Measurements from ENCODE around the gene SUPT3H.

Gene SUPT3H

GRCh38 chr6:44983467-44984365, 394.0 kb downstream of the SUPT3H start:
- Histone ChIP-seq H3K4me1 (ENCODE audit: control insufficient read depth in 2 of 2, insufficient read depth in 2 of 2, low read length in 2 of 2) (no peaks in the 10 kb centered on the region), H3K4me3 (ENCODE audit: low read length in 2 of 2) (no peak overlapping the region), H3K9ac (ENCODE audit: low read depth in 1 of 2, low read length in 2 of 2) (no peak overlapping the region), H3K27ac (ENCODE audit: low read depth in 2 of 2, low read length in 2 of 2) (no peak overlapping the region), H3K9me3 (ENCODE audit: control insufficient read depth in 2 of 2, low read length in 2 of 2) (no peaks in the 10 kb centered on the region), H3K36me3 (ENCODE audit: control insufficient read depth in 2 of 2, insufficient read depth in 2 of 2, low read length in 2 of 2) (no peaks in the 10 kb centered on the region), H3K27me3 (ENCODE audit: control insufficient read depth in 2 of 2, insufficient read depth in 2 of 2, low read length in 2 of 2) (no peaks in the 10 kb centered on the region)

- no peak overlapping the region for H3K9ac ChIP-seq (ENCODE audit: low read depth in 1 of 2, low read length in 2 of 2)
- no peaks in the 10 kb centered on the region for H3K27me3 ChIP-seq (ENCODE audit: control insufficient read depth in 2 of 2, insufficient read depth in 2 of 2, low read length in 2 of 2)
- H3K4me3 ChIP-seq (ENCODE audit: low read length in 2 of 2): no peak overlapping the region
- H3K4me1 ChIP-seq (ENCODE audit: control insufficient read depth in 2 of 2, insufficient read depth in 2 of 2, low read length in 2 of 2): no peaks in the 10 kb centered on the region
- no peaks in the 10 kb centered on the region for H3K9me3 ChIP-seq (ENCODE audit: control insufficient read depth in 2 of 2, low read length in 2 of 2)
- H3K27ac ChIP-seq (ENCODE audit: low read depth in 2 of 2, low read length in 2 of 2): no peak overlapping the region
- no peaks in the 10 kb centered on the region for H3K36me3 ChIP-seq (ENCODE audit: control insufficient read depth in 2 of 2, insufficient read depth in 2 of 2, low read length in 2 of 2)
Observed at GRCh38 chr6:44980841-44981240, 396.9 kb downstream of the SUPT3H start.

- Histone ChIP-seq H3K4me3 (ENCODE audit: low read length in 2 of 2) (no peak overlapping the region), H3K4me1 (ENCODE audit: control insufficient read depth in 2 of 2, insufficient read depth in 2 of 2, low read length in 2 of 2) (no peaks in the 10 kb centered on the region), H3K36me3 (ENCODE audit: control insufficient read depth in 2 of 2, insufficient read depth in 2 of 2, low read length in 2 of 2) (no peaks in the 10 kb centered on the region), H3K27ac (ENCODE audit: low read depth in 2 of 2, low read length in 2 of 2) (peak overlapping the region in 1 of 2 donors; percentile 34), H3K9me3 (ENCODE audit: control insufficient read depth in 2 of 2, low read length in 2 of 2) (peaks cover 0 to 3% of the 10 kb centered on the region in 2 donors), H3K27me3 (ENCODE audit: control insufficient read depth in 2 of 2, insufficient read depth in 2 of 2, low read length in 2 of 2) (no peaks in the 10 kb centered on the region), H3K9ac (ENCODE audit: low read depth in 1 of 2, low read length in 2 of 2) (no peak overlapping the region)
Observed at GRCh38 chr6:44976677-44977641, 400.8 kb downstream of the SUPT3H start.

- Histone ChIP-seq H3K4me1 (ENCODE audit: control insufficient read depth in 2 of 2, insufficient read depth in 2 of 2, low read length in 2 of 2) (no peaks in the 10 kb centered on the region), H3K36me3 (ENCODE audit: control insufficient read depth in 2 of 2, insufficient read depth in 2 of 2, low read length in 2 of 2) (no peaks in the 10 kb centered on the region), H3K27ac (ENCODE audit: low read depth in 2 of 2, low read length in 2 of 2) (no peak overlapping the region), H3K9ac (ENCODE audit: low read depth in 1 of 2, low read length in 2 of 2) (no peak overlapping the region), H3K9me3 (ENCODE audit: control insufficient read depth in 2 of 2, low read length in 2 of 2) (peaks cover 0 to 3% of the 10 kb centered on the region in 2 donors), H3K4me3 (ENCODE audit: low read length in 2 of 2) (no peak overlapping the region), H3K27me3 (ENCODE audit: control insufficient read depth in 2 of 2, insufficient read depth in 2 of 2, low read length in 2 of 2) (no peaks in the 10 kb centered on the region)
Observed at GRCh38 chr6:44974511-44974910, 403.2 kb downstream of the SUPT3H start.

- Histone ChIP-seq H3K36me3 (ENCODE audit: control insufficient read depth in 2 of 2, insufficient read depth in 2 of 2, low read length in 2 of 2) (no peaks in the 10 kb centered on the region), H3K9me3 (ENCODE audit: control insufficient read depth in 2 of 2, low read length in 2 of 2) (peaks cover 0 to 3% of the 10 kb centered on the region in 2 donors), H3K4me1 (ENCODE audit: control insufficient read depth in 2 of 2, insufficient read depth in 2 of 2, low read length in 2 of 2) (no peaks in the 10 kb centered on the region), H3K27me3 (ENCODE audit: control insufficient read depth in 2 of 2, insufficient read depth in 2 of 2, low read length in 2 of 2) (no peaks in the 10 kb centered on the region), H3K4me3 (ENCODE audit: low read length in 2 of 2) (no peak overlapping the region), H3K9ac (ENCODE audit: low read depth in 1 of 2, low read length in 2 of 2) (no peak overlapping the region), H3K27ac (ENCODE audit: low read depth in 2 of 2, low read length in 2 of 2) (no peak overlapping the region)
Observed at GRCh38 chr6:44972709-44973108, 405.0 kb downstream of the SUPT3H start.

- Histone ChIP-seq H3K9me3 (ENCODE audit: control insufficient read depth in 2 of 2, low read length in 2 of 2) (peaks cover 0 to 3% of the 10 kb centered on the region in 2 donors), H3K4me1 (ENCODE audit: control insufficient read depth in 2 of 2, insufficient read depth in 2 of 2, low read length in 2 of 2) (no peaks in the 10 kb centered on the region), H3K9ac (ENCODE audit: low read depth in 1 of 2, low read length in 2 of 2) (no peak overlapping the region), H3K4me3 (ENCODE audit: low read length in 2 of 2) (no peak overlapping the region), H3K27ac (ENCODE audit: low read depth in 2 of 2, low read length in 2 of 2) (no peak overlapping the region), H3K27me3 (ENCODE audit: control insufficient read depth in 2 of 2, insufficient read depth in 2 of 2, low read length in 2 of 2) (no peaks in the 10 kb centered on the region), H3K36me3 (ENCODE audit: control insufficient read depth in 2 of 2, insufficient read depth in 2 of 2, low read length in 2 of 2) (no peaks in the 10 kb centered on the region)
Observed at GRCh38 chr6:44969446-44970185, 408.1 kb downstream of the SUPT3H start.

- Histone ChIP-seq H3K4me1 (ENCODE audit: control insufficient read depth in 2 of 2, insufficient read depth in 2 of 2, low read length in 2 of 2) (no peaks in the 10 kb centered on the region), H3K9ac (ENCODE audit: low read depth in 1 of 2, low read length in 2 of 2) (no peak overlapping the region), H3K4me3 (ENCODE audit: low read length in 2 of 2) (no peak overlapping the region), H3K36me3 (ENCODE audit: control insufficient read depth in 2 of 2, insufficient read depth in 2 of 2, low read length in 2 of 2) (no peaks in the 10 kb centered on the region), H3K27me3 (ENCODE audit: control insufficient read depth in 2 of 2, insufficient read depth in 2 of 2, low read length in 2 of 2) (no peaks in the 10 kb centered on the region), H3K9me3 (ENCODE audit: control insufficient read depth in 2 of 2, low read length in 2 of 2) (no peaks in the 10 kb centered on the region), H3K27ac (ENCODE audit: low read depth in 2 of 2, low read length in 2 of 2) (no peak overlapping the region)
Observed at GRCh38 chr6:44967481-44967880, 410.3 kb downstream of the SUPT3H start.

GRCh38 chr6:44966449-44967092, 411.2 kb downstream of the SUPT3H start:
- no peak overlapping the region for H3K4me3 ChIP-seq (ENCODE audit: low read length in 2 of 2)
- no peaks in the 10 kb centered on the region for H3K27me3 ChIP-seq (ENCODE audit: control insufficient read depth in 2 of 2, insufficient read depth in 2 of 2, low read length in 2 of 2)
- no peak overlapping the region for H3K27ac ChIP-seq (ENCODE audit: low read depth in 2 of 2, low read length in 2 of 2)
- no peak overlapping the region for H3K9ac ChIP-seq (ENCODE audit: low read depth in 1 of 2, low read length in 2 of 2)
- no peaks in the 10 kb centered on the region for H3K36me3 ChIP-seq (ENCODE audit: control insufficient read depth in 2 of 2, insufficient read depth in 2 of 2, low read length in 2 of 2)
- H3K9me3 ChIP-seq (ENCODE audit: control insufficient read depth in 2 of 2, low read length in 2 of 2): no peaks in the 10 kb centered on the region
- no peaks in the 10 kb centered on the region for H3K4me1 ChIP-seq (ENCODE audit: control insufficient read depth in 2 of 2, insufficient read depth in 2 of 2, low read length in 2 of 2)

GRCh38 chr6:44965708-44966107, 412.0 kb downstream of the SUPT3H start:
- no peak overlapping the region for H3K4me3 ChIP-seq (ENCODE audit: low read length in 2 of 2)
- no peak overlapping the region for H3K27ac ChIP-seq (ENCODE audit: low read depth in 2 of 2, low read length in 2 of 2)
- no peaks in the 10 kb centered on the region for H3K4me1 ChIP-seq (ENCODE audit: control insufficient read depth in 2 of 2, insufficient read depth in 2 of 2, low read length in 2 of 2)

More at GRCh38 chr6:44965708-44966107, 412.0 kb downstream of the SUPT3H start:
- no peaks in the 10 kb centered on the region for H3K9me3 ChIP-seq (ENCODE audit: control insufficient read depth in 2 of 2, low read length in 2 of 2)
- no peaks in the 10 kb centered on the region for H3K27me3 ChIP-seq (ENCODE audit: control insufficient read depth in 2 of 2, insufficient read depth in 2 of 2, low read length in 2 of 2)
- H3K36me3 ChIP-seq (ENCODE audit: control insufficient read depth in 2 of 2, insufficient read depth in 2 of 2, low read length in 2 of 2): no peaks in the 10 kb centered on the region
- no peak overlapping the region for H3K9ac ChIP-seq (ENCODE audit: low read depth in 1 of 2, low read length in 2 of 2)
